HG02884 (cell line): ENCODE measurements around the gene LTBP3.

Source experiments
- ATAC-seq: cut with Tn5 transposase; IDR thresholded peaks from one replicate; pipeline ENCODE4 v1.9.1; 2021; ENCODE audit warnings: mild to moderate bottlenecking, moderate library complexity; ENCODE audit not compliant: unreplicated experiment

The LTBP3 gene

GRCh38 chr11:65586247-65586630 lies 28.1 kb upstream of the LTBP3 start:
- no peak for ATAC-seq

- ATAC-seq, result no peak
These were observed 27.5 kb upstream of the LTBP3 start for GRCh38 chr11:65585396-65586246.

- ATAC-seq, result no peak
These were observed 26.6 kb upstream of the LTBP3 start for GRCh38 chr11:65584723-65585171.

- ATAC-seq, result no peak
These were observed 25.9 kb upstream of the LTBP3 start for GRCh38 chr11:65584106-65584505.

- no peak for ATAC-seq
These were observed 25.4 kb upstream of the LTBP3 start for GRCh38 chr11:65583589-65583988.

- no peak for ATAC-seq
These were observed 23.8 kb upstream of the LTBP3 start for GRCh38 chr11:65581928-65582327.

GRCh38 chr11:65580756-65581155 lies 22.6 kb upstream of the LTBP3 start:
- no peak for ATAC-seq

- ATAC-seq, result no peak
These were observed 22.0 kb upstream of the LTBP3 start for GRCh38 chr11:65580031-65580692.

- no peak for ATAC-seq
These were observed 21.1 kb upstream of the LTBP3 start for GRCh38 chr11:65579291-65579690.

- ATAC-seq, result no peak
These were observed 20.5 kb upstream of the LTBP3 start for GRCh38 chr11:65578667-65579066.

GRCh38 chr11:65578134-65578533 lies 20.0 kb upstream of the LTBP3 start:
- no peak for ATAC-seq

GRCh38 chr11:65577756-65578109 lies 19.6 kb upstream of the LTBP3 start:
- ATAC-seq, result no peak

- ATAC-seq, result no peak
These were observed 19.0 kb upstream of the LTBP3 start for GRCh38 chr11:65576867-65577755.

- no peak for ATAC-seq
These were observed 18.2 kb upstream of the LTBP3 start for GRCh38 chr11:65576232-65576866.

GRCh38 chr11:65575568-65576231 lies 17.5 kb upstream of the LTBP3 start, which contains the start of gene EHBP1L1:
EHBP1L1 (plus strand) TSS chr11:65576053; CDS start chr11:65576303, 250 bp downstream.
- no peak for ATAC-seq

GRCh38 chr11:65574811-65575567 lies 16.8 kb upstream of the LTBP3 start:
- ATAC-seq, result no peak

GRCh38 chr11:65574109-65574810 lies 16.1 kb upstream of the LTBP3 start:
- ATAC-seq, result peak; percentile 31

- ATAC-seq, result no peak
These were observed 15.4 kb upstream of the LTBP3 start for GRCh38 chr11:65573391-65574079.
